ENCODE data around the gene CAMK1D.

CAMK1D gene

DNA sequence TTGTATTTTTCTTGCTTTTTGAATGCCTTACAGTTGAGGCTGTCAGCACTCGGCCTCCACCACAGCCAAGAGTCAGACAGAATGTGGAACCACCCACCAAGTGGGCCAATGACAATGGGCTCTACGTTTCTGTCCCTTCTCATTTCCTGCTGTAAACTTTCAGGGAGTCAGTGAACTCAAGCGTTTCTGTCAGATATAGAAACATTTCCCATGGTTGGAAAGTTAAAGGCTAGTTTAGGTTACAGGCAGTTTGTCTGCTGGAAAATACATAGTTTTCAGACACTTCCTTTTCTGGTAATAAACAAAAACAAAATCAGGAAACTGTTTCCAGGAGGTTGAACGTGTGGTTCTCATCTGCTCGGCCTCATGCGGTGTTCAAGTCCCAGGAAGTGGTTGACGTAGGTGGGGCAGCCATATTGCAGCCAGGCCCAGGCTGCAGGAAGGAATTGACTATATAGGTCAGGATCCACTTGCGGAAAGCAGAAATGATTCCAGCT lies 245.1 kb downstream of the CAMK1D start:
- H3K27me3 ChIP-seq (ENCODE audit: insufficient read depth, low read length): no peaks in the 10 kb centered on the region
- no peak overlapping the region for H3K4me2 ChIP-seq (ENCODE audit: low read length)
- H3K79me2 ChIP-seq (ENCODE audit: insufficient read depth, low read length): no peaks in the 10 kb centered on the region
- no peak overlapping the region for H3K4me3 ChIP-seq (ENCODE audit: low read depth, low read length, poor library complexity, severe bottlenecking)
- H4K20me1 ChIP-seq (ENCODE audit: insufficient read depth, low read length): no peaks in the 10 kb centered on the region
- H3K9me2 ChIP-seq (ENCODE audit: low read depth, low read length): no peaks in the 10 kb centered on the region
- H3K4me1 ChIP-seq (ENCODE audit: insufficient read depth, low read length, severe bottlenecking): no peaks in the 10 kb centered on the region
- H2AFZ ChIP-seq (ENCODE audit: low read length): no peak overlapping the region
- no peak overlapping the region for H3K9ac ChIP-seq (ENCODE audit: low read length)
- no peaks in the 10 kb centered on the region for H3F3A ChIP-seq (ENCODE audit: insufficient read depth, low read length)
- TF ChIP-seq EZH2 (IDR thresholded peaks at IDR 0.05; ENCODE audit: borderline replicate concordance, low read length) (no peak), CTCF (IDR thresholded peaks at IDR 0.05; ENCODE audit: low read length) (no peak)
- H3K36me3 ChIP-seq (ENCODE audit: insufficient read depth, low read length): no peaks in the 10 kb centered on the region
- H3K27ac ChIP-seq (ENCODE audit: low read depth, low read length, poor library complexity, severe bottlenecking): no peak overlapping the region
- no peaks in the 10 kb centered on the region for H3K9me3 ChIP-seq (ENCODE audit: low read length)

- H4K20me1 ChIP-seq (ENCODE audit: insufficient read depth, low read length): no peaks in the 10 kb centered on the region
- no peak overlapping the region for H3K9ac ChIP-seq (ENCODE audit: low read length)
- no peaks in the 10 kb centered on the region for H3K9me2 ChIP-seq (ENCODE audit: low read depth, low read length)
- H3K4me3 ChIP-seq (ENCODE audit: low read depth, low read length, poor library complexity, severe bottlenecking): no peak overlapping the region
- H2AFZ ChIP-seq (ENCODE audit: low read length): no peak overlapping the region
- H3K79me2 ChIP-seq (ENCODE audit: insufficient read depth, low read length): no peaks in the 10 kb centered on the region
- no peaks in the 10 kb centered on the region for H3K4me1 ChIP-seq (ENCODE audit: insufficient read depth, low read length, severe bottlenecking)
- H3F3A ChIP-seq (ENCODE audit: insufficient read depth, low read length): no peaks in the 10 kb centered on the region
- H3K9me3 ChIP-seq (ENCODE audit: low read length): no peaks in the 10 kb centered on the region
- H3K27ac ChIP-seq (ENCODE audit: low read depth, low read length, poor library complexity, severe bottlenecking): no peak overlapping the region
- no peak for TF ChIP-seq CTCF (IDR thresholded peaks at IDR 0.05; ENCODE audit: low read length)
- no peak overlapping the region for H3K4me2 ChIP-seq (ENCODE audit: low read length)
- no peaks in the 10 kb centered on the region for H3K36me3 ChIP-seq (ENCODE audit: insufficient read depth, low read length)
- H3K27me3 ChIP-seq (ENCODE audit: insufficient read depth, low read length): no peaks in the 10 kb centered on the region
Observed at GRCh38 chr10:12595936-12596576, 246.7 kb downstream of the CAMK1D start.

DNA sequence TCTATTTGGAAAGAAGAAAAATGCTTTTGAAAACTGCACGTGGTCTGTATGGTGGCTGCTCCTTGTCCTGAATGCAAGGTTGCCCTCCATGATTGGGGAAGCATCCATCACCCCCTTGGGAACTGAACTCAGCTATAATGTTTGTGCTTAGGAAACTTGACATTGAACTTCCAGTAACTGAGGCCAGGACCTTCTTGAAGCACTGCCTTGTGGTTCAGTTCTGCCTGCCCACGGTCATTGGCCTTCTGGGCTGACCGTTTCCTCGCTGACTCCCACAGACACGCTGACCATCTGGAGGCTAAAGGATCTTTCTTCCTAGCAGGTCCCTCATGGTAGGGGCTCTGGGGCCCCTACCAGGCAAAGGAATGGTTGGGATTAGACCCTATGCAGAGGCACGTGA lies 247.8 kb downstream of the CAMK1D start:
- Histone ChIP-seq H3K4me1 (ENCODE audit: insufficient read depth, low read length, severe bottlenecking) (no peaks in the 10 kb centered on the region), H2AFZ (ENCODE audit: low read length) (no peak overlapping the region), H3K9me2 (ENCODE audit: low read depth, low read length) (no peaks in the 10 kb centered on the region), H3K27me3 (ENCODE audit: insufficient read depth, low read length) (no peaks in the 10 kb centered on the region), H3K79me2 (ENCODE audit: insufficient read depth, low read length) (no peaks in the 10 kb centered on the region), H3F3A (ENCODE audit: insufficient read depth, low read length) (no peaks in the 10 kb centered on the region), H3K4me3 (ENCODE audit: low read depth, low read length, poor library complexity, severe bottlenecking) (no peak overlapping the region), H3K27ac (ENCODE audit: low read depth, low read length, poor library complexity, severe bottlenecking) (no peak overlapping the region), H4K20me1 (ENCODE audit: insufficient read depth, low read length) (no peaks in the 10 kb centered on the region), H3K9me3 (ENCODE audit: low read length) (no peaks in the 10 kb centered on the region), H3K36me3 (ENCODE audit: insufficient read depth, low read length) (no peaks in the 10 kb centered on the region), H3K9ac (ENCODE audit: low read length) (no peak overlapping the region), H3K4me2 (ENCODE audit: low read length) (no peak overlapping the region)
- no peak for TF ChIP-seq EZH2 (IDR thresholded peaks at IDR 0.05; ENCODE audit: borderline replicate concordance, low read length)
- TF ChIP-seq CTCF (IDR thresholded peaks at IDR 0.05; ENCODE audit: low read length): no peak
